Stimulated activated CD4-positive, alpha-beta T cell treated with anti-CD3 and anti-CD28 coated beads, Interleukin-4, amount 100 ng/mL, for 1 hour (primary cell): Measurements from ENCODE around the gene ST3GAL5.

Experiments used
- DNase-seq: peaks from one replicate; pipeline ENCODE4 v3.0.0-alpha.2; 2020

ST3GAL5 gene

GRCh38 chr2:85803704-85804425, 84.9 kb downstream of the ST3GAL5 start:
- DNase-seq = no peak

- no peak for DNase-seq
Observed at GRCh38 chr2:85802354-85803103, 86.3 kb downstream of the ST3GAL5 start.

- no peak for DNase-seq
Observed at GRCh38 chr2:85801871-85802270, 86.9 kb downstream of the ST3GAL5 start.

- DNase-seq = no peak
Observed at GRCh38 chr2:85800586-85800985, 88.2 kb downstream of the ST3GAL5 start.

GRCh38 chr2:85799215-85799956, 89.4 kb downstream of the ST3GAL5 start:
- no peak for DNase-seq

GRCh38 chr2:85797921-85798320, 90.9 kb downstream of the ST3GAL5 start:
- DNase-seq = no peak

GRCh38 chr2:85797263-85797660, 91.5 kb downstream of the ST3GAL5 start:
- DNase-seq = no peak

- DNase-seq = no peak
Observed at GRCh38 chr2:85796341-85797262, 92.2 kb downstream of the ST3GAL5 start.

- no peak for DNase-seq
Observed at GRCh38 chr2:85796046-85796340, 92.8 kb downstream of the ST3GAL5 start.

GRCh38 chr2:85795331-85796045, 93.3 kb downstream of the ST3GAL5 start:
- DNase-seq = no peak

GRCh38 chr2:85794491-85795121, 94.2 kb downstream of the ST3GAL5 start:
- DNase-seq = no peak

GRCh38 chr2:85794038-85794441, 94.8 kb downstream of the ST3GAL5 start:
- DNase-seq = no peak

GRCh38 chr2:85793584-85793983, 95.2 kb downstream of the ST3GAL5 start:
- no peak for DNase-seq

GRCh38 chr2:85792783-85793441, 95.9 kb downstream of the ST3GAL5 start:
- no peak for DNase-seq

GRCh38 chr2:85791704-85792565, 96.9 kb downstream of the ST3GAL5 start:
- DNase-seq = no peak

- no peak for DNase-seq
Observed at GRCh38 chr2:85790499-85791188, 98.1 kb downstream of the ST3GAL5 start.

- DNase-seq = no peak
Observed at GRCh38 chr2:85790032-85790431, 98.8 kb downstream of the ST3GAL5 start.

GRCh38 chr2:85789271-85789670, 99.5 kb downstream of the ST3GAL5 start:
- DNase-seq = no peak

GRCh38 chr2:85788603-85789002, 100.2 kb downstream of the ST3GAL5 start:
- no peak for DNase-seq

- DNase-seq = no peak
Observed at GRCh38 chr2:85787981-85788340, 100.8 kb downstream of the ST3GAL5 start.
